ENCODE data around the gene ESRP2. TPM values are rescaled to one million over a fixed set of nuclear protein-coding genes. Genes with fewer than 3 reads are reported as not detected.

Gene ESRP2
- total RNA-seq, 1 experiment from 2014 or later = 0.19 TPM

GRCh38 chr16:68242085-68242484, 6.2 kb upstream of the ESRP2 start:
- Histone ChIP-seq H3K27me3 (replicated peaks; ENCODE audit: insufficient read depth, low read depth, low read length, poor library complexity) (no peaks in the 10 kb centered on the region), H3K4me3 (ENCODE audit: low read depth, low read length, poor library complexity, severe bottlenecking) (no peak overlapping the region), H3K9me3 (ENCODE audit: low read depth, low read length, poor library complexity, severe bottlenecking) (no peaks in the 10 kb centered on the region), H3K4me1 (ENCODE audit: insufficient read depth, low read length, poor library complexity, severe bottlenecking) (peaks cover 8% of the 10 kb centered on the region), H3K36me3 (ENCODE audit: insufficient read depth, low read length, poor library complexity, severe bottlenecking) (no peaks in the 10 kb centered on the region), H3K27ac (ENCODE audit: low read depth, low read length, poor library complexity, severe bottlenecking) (no peak overlapping the region)
- ChIA-PET CTCF (interaction anchor here (0.6 kb wide), 1 partner anchor 41 kb away, joined by 3 read pairs; no protein-coding TSS in a partner anchor), POLR2A (ENCODE audit: low non-redundant PET) (interaction anchor here (0.7 kb wide), 1 partner anchor 306 kb away, joined by 8 read pairs; no protein-coding TSS in a partner anchor)
- TF ChIP-seq EZH2 (IDR thresholded peaks at IDR 0.05; ENCODE audit: borderline replicate concordance, low read depth, low read length, poor library complexity, severe bottlenecking) = no peak
- no peak for DNase-seq (ENCODE audit: low spot score)
- BruUV-seq (replicated peaks) = no TSS peak
- intact Hi-C loops (cut with micrococcal nuclease; ENCODE audit: unreplicated experiment) = no loop called here

GRCh38 chr16:68238029-68238345, 2.1 kb upstream of the ESRP2 start:
- H3K27ac ChIP-seq (ENCODE audit: low read depth, low read length, poor library complexity, severe bottlenecking) = peak overlapping the region; percentile 84
- H3K27me3 ChIP-seq (replicated peaks; ENCODE audit: insufficient read depth, low read depth, low read length, poor library complexity) = no peaks in the 10 kb centered on the region
- DNase-seq (ENCODE audit: low spot score) = no peak
- ChIA-PET CTCF (interaction anchor here (1.4 kb wide), 1 partner anchor 26 kb away, joined by 4 read pairs; no protein-coding TSS in a partner anchor), POLR2A (ENCODE audit: low non-redundant PET) (no interaction called here)
- intact Hi-C loops (cut with micrococcal nuclease; ENCODE audit: unreplicated experiment) = no loop called here
- H3K4me3 ChIP-seq (ENCODE audit: low read depth, low read length, poor library complexity, severe bottlenecking) = peak overlapping the region; percentile 50
- TF ChIP-seq EZH2 (IDR thresholded peaks at IDR 0.05; ENCODE audit: borderline replicate concordance, low read depth, low read length, poor library complexity, severe bottlenecking) (no peak), CTCF (conservative IDR thresholded peaks at IDR 0.05; ENCODE audit: low read depth, low read length) (no peak)
- BruUV-seq (replicated peaks) = TSS peak; percentile 56
- peaks cover 9% of the 10 kb centered on the region for H3K4me1 ChIP-seq (ENCODE audit: insufficient read depth, low read length, poor library complexity, severe bottlenecking)
- H3K9me3 ChIP-seq (ENCODE audit: low read depth, low read length, poor library complexity, severe bottlenecking) = no peaks in the 10 kb centered on the region
- no peaks in the 10 kb centered on the region for H3K36me3 ChIP-seq (ENCODE audit: insufficient read depth, low read length, poor library complexity, severe bottlenecking)

GRCh38 chr16:68237243-68238028, 1.5 kb upstream of the ESRP2 start:
- no peak for TF ChIP-seq CTCF (conservative IDR thresholded peaks at IDR 0.05; ENCODE audit: low read depth, low read length)
- TF ChIP-seq EZH2 (IDR thresholded peaks at IDR 0.05; ENCODE audit: borderline replicate concordance, low read depth, low read length, poor library complexity, severe bottlenecking) = no peak
- peaks cover 9% of the 10 kb centered on the region for H3K4me1 ChIP-seq (ENCODE audit: insufficient read depth, low read length, poor library complexity, severe bottlenecking)
- no TSS peak for BruUV-seq (replicated peaks)
- no peaks in the 10 kb centered on the region for H3K36me3 ChIP-seq (ENCODE audit: insufficient read depth, low read length, poor library complexity, severe bottlenecking)
- peak; percentile 99 for DNase-seq (ENCODE audit: low spot score)
- H3K27me3 ChIP-seq (replicated peaks; ENCODE audit: insufficient read depth, low read depth, low read length, poor library complexity) = no peaks in the 10 kb centered on the region
- CTCF ChIA-PET = interaction anchor here (1.3 kb wide), 1 partner anchor 27 kb away, joined by 6 read pairs; the partner anchor contains the start of gene SLC7A6
- peak overlapping the region; percentile 50 for H3K4me3 ChIP-seq (ENCODE audit: low read depth, low read length, poor library complexity, severe bottlenecking)
- intact Hi-C loops (cut with micrococcal nuclease; ENCODE audit: unreplicated experiment) = no loop called here
- POLR2A ChIA-PET (ENCODE audit: low non-redundant PET) = no interaction called here
- no peaks in the 10 kb centered on the region for H3K9me3 ChIP-seq (ENCODE audit: low read depth, low read length, poor library complexity, severe bottlenecking)
- H3K27ac ChIP-seq (ENCODE audit: low read depth, low read length, poor library complexity, severe bottlenecking) = peak overlapping the region; percentile 84

Data from A673 (cell line).